Pancreas (tissue), 10 donors: Measurements from ENCODE around the gene PRPS2. TPM values are rescaled to one million over a fixed set of nuclear protein-coding genes. Genes with fewer than 3 reads are reported as not detected.

Experiments
- ATAC-seq, 4 donors: fragments of 200-7000 bp; cut with Tn5 transposase; one replicate each; pipeline versions ENCODE4 v1.8.0 to v1.9.1; 2020; ENCODE audit warnings: mild to moderate bottlenecking in 4 of 4, moderate library complexity in 4 of 4
- DNase-seq, 6 donors: peaks; one replicate each; pipeline ENCODE4 v3.0.0-alpha.2; 2020
- FAIRE-seq: peaks from 2 replicates; lab custom pipeline; 2012; peaks lifted over from hg19 to GRCh38; lab: Jason Lieb, UNC
- H3K27ac ChIP-seq, 4 donors: fragments of 200-600 bp; sonication (generic); 1 replicate in 3 of 4; 2 replicates in 1 of 4; pipeline versions ENCODE4 v1.5.0 to v1.8.0; 2020
- H3K27me3 ChIP-seq, 4 donors: fragments of 200-600 bp; one replicate each; pipeline ENCODE4 v1.8.0; 2021
- H3K36me3 ChIP-seq, 3 donors: fragments of 200-600 bp; sonication (generic) in 1 of 3; one replicate each; pipeline versions ENCODE4 v1.5.0 to v1.8.0; 2020 to 2021
- H3K4me1 ChIP-seq, 3 donors: fragments of 200-600 bp; one replicate each; pipeline ENCODE4 v1.8.0; 2021
- H3K4me3 ChIP-seq, 4 donors: fragments of 200-600 bp; sonication (generic) in 2 of 4; one replicate each; pipeline versions ENCODE4 v1.5.0 to v1.8.0; 2020 to 2021
- H3K9me3 ChIP-seq, 4 donors: fragments of 200-600 bp; one replicate each; pipeline ENCODE4 v1.8.0; 2021
- WGBS, 2 donors: extraction: QIAGEN DNeasy Blood & Tissue Kit; methylation state at CpG; one replicate each; pipeline ENCODE4 v1.1.7; 2013; 5-methylcytosine and 5-hydroxymethylcytosine counted together
- intact Hi-C, 3 donors: fragments of 100-400 bp; cut with DNase I; formaldehyde crosslinking; loops; one replicate each; pipeline versions ENCODE4 v1.11.1 to v1.14.2; 2022
- polyA plus RNA-seq, 2 donors: library from polyadenylated mRNA; stranded (reverse); fragments of 200-250 nt; gene quantifications; one replicate each; pipeline ENCODE4 v1.2.3, GENCODE V29; 2013
- total RNA-seq, 6 donors: library from RNA; stranded (reverse); fragmentation: NEBNext Ultra II Directional in 4 of 6; extraction: Animal tissue kit (Norgen Biotek cat#: 25700) in 4 of 6; gene quantifications; one replicate each; pipeline versions ENCODE4 v1.2.1 to v1.2.4, GENCODE V29; 2021 to 2023
- TF ChIP-seq, protein P1 (sequence below), 4 donors: fragments of 200-600 bp; sonication (generic) in 3 of 4; IDR thresholded peaks; one replicate each; pipeline versions ENCODE4 v1.5.0 to v1.8.0; 2021; ENCODE audit warnings: antibody characterized with exemption in 4 of 4
- donor health status: healthy with polysubstance abuse.
- donor health status: DM: no; HTN: no; CAD: no; lungs with moderate emphysema.
- donor health status: DM: no; HTN: no; CAD: no.
- donor health status: control.
- donor health status: control.
- donor health status: Bipolar disorder and iron deficiency.
- donor health status: DM: yes; HTN: yes; CAD: no.
- donor health status: DM: no; HTN: no; CAD: no.
- donor health status: DM: no; HTN: no; CAD: no.
- donor health status: DM: yes; HTN: yes; CAD: no.

PRPS2 gene
- total and polyA plus RNA-seq, 8 donors = 19.3 to 57.7 (median 37.9) TPM

DNA sequence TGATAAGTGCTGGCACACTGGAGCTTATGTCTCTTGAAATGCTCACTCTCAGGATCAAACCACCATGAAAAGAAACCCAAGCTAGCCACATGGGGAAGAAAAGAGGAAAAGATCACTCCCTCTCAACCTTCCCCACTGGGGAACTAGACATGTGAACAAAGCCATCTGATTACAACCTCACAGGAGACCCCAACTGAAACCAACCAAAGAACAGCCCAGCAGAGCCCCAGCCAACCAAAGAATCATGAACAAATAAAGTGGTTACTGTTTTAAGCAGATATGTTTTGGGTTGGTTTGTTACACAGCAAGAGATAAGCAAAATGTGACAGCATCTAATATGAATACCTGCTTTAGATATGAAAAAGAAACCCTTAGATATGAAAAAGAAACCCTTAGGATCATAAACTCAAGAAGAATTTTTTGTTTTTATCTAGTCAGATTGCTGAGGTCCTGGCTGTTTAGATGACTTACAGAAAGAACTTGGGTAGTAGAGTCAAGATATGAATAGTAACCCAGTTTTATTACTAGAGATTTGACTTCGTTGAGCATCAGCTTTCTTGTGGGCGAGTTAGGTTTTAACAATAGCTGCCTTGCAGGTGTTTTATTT, 52.0 kb downstream of the PRPS2 start:
- FAIRE-seq = no peak
- peaks cover 0 to 4% (median 2%) of the 10 kb centered on the region in 4 donors for H3K27me3 ChIP-seq
- no peak overlapping the region for H3K27ac ChIP-seq
- H3K4me3 ChIP-seq = no peak overlapping the region
- ATAC-seq = no peak
- H3K36me3 ChIP-seq = no peaks in the 10 kb centered on the region
- intact Hi-C loops = no loop called here
- TF ChIP-seq, protein P1, sequence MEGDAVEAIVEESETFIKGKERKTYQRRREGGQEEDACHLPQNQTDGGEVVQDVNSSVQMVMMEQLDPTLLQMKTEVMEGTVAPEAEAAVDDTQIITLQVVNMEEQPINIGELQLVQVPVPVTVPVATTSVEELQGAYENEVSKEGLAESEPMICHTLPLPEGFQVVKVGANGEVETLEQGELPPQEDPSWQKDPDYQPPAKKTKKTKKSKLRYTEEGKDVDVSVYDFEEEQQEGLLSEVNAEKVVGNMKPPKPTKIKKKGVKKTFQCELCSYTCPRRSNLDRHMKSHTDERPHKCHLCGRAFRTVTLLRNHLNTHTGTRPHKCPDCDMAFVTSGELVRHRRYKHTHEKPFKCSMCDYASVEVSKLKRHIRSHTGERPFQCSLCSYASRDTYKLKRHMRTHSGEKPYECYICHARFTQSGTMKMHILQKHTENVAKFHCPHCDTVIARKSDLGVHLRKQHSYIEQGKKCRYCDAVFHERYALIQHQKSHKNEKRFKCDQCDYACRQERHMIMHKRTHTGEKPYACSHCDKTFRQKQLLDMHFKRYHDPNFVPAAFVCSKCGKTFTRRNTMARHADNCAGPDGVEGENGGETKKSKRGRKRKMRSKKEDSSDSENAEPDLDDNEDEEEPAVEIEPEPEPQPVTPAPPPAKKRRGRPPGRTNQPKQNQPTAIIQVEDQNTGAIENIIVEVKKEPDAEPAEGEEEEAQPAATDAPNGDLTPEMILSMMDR (IDR thresholded peaks at IDR 0.05) = no peak
- no peaks in the 10 kb centered on the region for H3K9me3 ChIP-seq
- DNase-seq = no peak
- H3K4me1 ChIP-seq = no peaks in the 10 kb centered on the region
- 64 to 72% methylated on average over 2 of the region's 2 CpGs for WGBS, 2 donors

DNA sequence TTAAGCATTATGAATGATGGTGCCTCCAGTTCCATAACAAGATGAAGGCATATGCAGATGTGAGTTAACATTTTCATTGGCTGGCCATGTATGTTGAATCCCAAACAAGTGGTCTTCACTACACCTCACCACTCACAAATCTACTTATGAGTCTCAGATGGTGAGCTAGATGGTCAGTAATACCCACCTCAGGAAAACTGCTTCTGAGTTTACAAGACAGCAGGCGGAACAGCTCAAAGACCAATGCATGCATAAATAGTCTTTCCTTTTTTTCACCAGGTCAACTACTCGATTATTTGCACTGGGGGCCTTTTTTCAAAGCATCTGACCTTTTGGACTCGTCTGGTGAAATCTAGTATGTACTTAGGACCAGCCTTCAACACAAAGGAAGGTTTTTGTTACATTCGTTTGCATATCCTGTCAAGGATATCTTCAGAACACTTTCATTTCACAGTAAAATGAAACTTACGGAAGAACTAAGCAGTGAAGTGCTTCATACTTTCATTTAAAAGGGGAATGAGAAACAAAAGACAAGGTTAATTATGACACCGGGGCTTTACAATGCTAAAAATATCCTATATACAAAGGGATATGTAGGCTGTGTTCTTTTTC, 52.6 kb downstream of the PRPS2 start:
- WGBS, 2 donors = 25 to 37% methylated on average over 6 of the region's 6 CpGs
- no peak for ATAC-seq
- H3K27me3 ChIP-seq = peaks cover 0 to 4% (median 2%) of the 10 kb centered on the region in 4 donors
- FAIRE-seq = no peak
- H3K27ac ChIP-seq = no peak overlapping the region
- H3K36me3 ChIP-seq = no peaks in the 10 kb centered on the region
- no peak for DNase-seq
- no peaks in the 10 kb centered on the region for H3K4me1 ChIP-seq
- TF ChIP-seq, protein P1 (IDR thresholded peaks at IDR 0.05) = no peak
- no peaks in the 10 kb centered on the region for H3K9me3 ChIP-seq
- intact Hi-C loops = no loop called here
- H3K4me3 ChIP-seq = no peak overlapping the region

DNA sequence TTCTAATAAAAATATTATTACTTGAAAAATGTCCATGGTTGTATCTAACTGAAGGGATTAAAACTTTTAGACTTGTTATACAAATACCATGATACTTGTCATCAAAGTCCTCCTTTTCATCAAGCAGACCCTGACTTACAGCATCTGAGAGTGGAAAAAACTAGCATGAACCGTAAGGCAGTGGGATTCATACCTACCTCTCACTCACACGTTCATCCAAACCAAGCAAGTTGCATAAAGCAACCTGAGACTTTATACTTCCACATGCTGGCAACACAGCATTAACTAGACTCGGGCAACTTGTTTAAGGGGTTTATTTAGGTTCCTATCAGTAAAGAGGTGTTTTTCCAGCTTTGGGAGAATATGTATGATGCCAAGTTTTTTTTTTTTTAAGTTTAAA, 53.1 kb downstream of the PRPS2 start:
- Histone ChIP-seq H3K9me3 (no peaks in the 10 kb centered on the region), H3K27ac (no peak overlapping the region), H3K36me3 (no peaks in the 10 kb centered on the region), H3K4me1 (no peaks in the 10 kb centered on the region), H3K4me3 (no peak overlapping the region), H3K27me3 (peaks cover 0 to 4% (median 2%) of the 10 kb centered on the region in 4 donors)
- WGBS, 2 donors = 33 to 50% methylated on average over 3 of the region's 3 CpGs
- TF ChIP-seq, protein P1 (IDR thresholded peaks at IDR 0.05) = no peak
- intact Hi-C loops = no loop called here
- FAIRE-seq = peak; percentile 9
- no peak for DNase-seq
- ATAC-seq = no peak

DNA sequence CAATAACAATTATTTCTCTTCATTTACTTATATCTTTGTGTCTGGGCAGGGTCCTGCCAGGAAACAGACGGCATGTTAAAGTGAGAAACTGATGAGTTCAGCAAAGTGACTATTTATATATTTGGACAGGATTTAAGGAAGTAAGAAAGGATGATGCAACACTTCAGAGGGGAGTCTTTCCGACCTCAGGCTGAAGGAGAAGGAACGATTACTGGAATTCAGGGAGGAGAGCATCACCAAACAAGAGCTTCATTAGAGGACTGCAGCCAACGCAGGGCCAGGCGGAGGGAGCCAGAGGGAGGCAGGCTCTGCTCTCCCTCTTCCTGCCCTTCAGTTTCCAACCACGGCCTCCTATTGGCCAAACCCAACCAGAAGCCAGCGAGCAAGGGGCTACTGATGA, 74.1 kb downstream of the PRPS2 start:
- Histone ChIP-seq H3K4me3 (no peak overlapping the region), H3K27ac (no peak overlapping the region), H3K36me3 (no peaks in the 10 kb centered on the region), H3K4me1 (no peaks in the 10 kb centered on the region), H3K9me3 (no peaks in the 10 kb centered on the region), H3K27me3 (no peaks in the 10 kb centered on the region)
- intact Hi-C loops = no loop called here
- WGBS, 2 donors = 55 to 64% methylated on average over 7 of the region's 7 CpGs
- DNase-seq = peak in 1 of 6 donors; percentile 16
- TF ChIP-seq, protein P1 (IDR thresholded peaks at IDR 0.05) = no peak
- no peak for FAIRE-seq
- ATAC-seq = peak in 2 of 4 donors; percentile 29 to 46
